ENCODE measurements around the gene UBE2Q1. TPM values are rescaled to one million over a fixed set of nuclear protein-coding genes. Genes with fewer than 3 reads are reported as not detected.

The UBE2Q1 gene
- total RNA-seq, 1 experiment from 2014 or later: 62.7 TPM

DNA sequence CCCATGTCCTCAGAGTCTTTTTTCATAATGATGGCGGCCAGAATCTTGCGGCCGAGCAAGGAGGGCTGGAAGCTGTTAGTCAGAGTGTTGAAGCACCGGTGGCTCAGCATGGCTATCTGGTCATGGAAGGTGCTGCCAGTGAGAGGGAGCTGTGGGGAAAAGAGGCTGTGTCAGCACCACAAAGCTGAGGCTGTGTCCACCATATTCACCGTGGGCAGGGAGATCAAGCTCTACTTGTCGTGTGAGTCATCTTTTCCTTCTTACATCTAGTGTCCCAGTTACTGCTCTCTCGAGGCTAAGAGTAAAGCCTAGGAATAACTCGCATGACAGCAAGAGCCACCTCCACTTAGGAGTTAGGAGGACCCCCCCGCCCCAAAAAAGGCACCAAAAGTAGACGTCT is 31.3 kb upstream of the UBE2Q1 start:
- ChIA-PET CTCF (no interaction called here), POLR2A (no interaction called here)
- Mint-ChIP-seq H3K27ac (no peak overlapping the region), H3K4me1 (no peaks in the 10 kb centered on the region), H3K36me3 (peaks cover 88% of the 10 kb centered on the region), H3K9me3 (no peaks in the 10 kb centered on the region), H3K4me3 (no peak overlapping the region), H3K27me3 (ENCODE audit: low read depth) (no peaks in the 10 kb centered on the region)
- DNase-seq (ENCODE audit: low spot score) (no peak), ATAC-seq (no peak)
- TF ChIP-seq, protein P1, sequence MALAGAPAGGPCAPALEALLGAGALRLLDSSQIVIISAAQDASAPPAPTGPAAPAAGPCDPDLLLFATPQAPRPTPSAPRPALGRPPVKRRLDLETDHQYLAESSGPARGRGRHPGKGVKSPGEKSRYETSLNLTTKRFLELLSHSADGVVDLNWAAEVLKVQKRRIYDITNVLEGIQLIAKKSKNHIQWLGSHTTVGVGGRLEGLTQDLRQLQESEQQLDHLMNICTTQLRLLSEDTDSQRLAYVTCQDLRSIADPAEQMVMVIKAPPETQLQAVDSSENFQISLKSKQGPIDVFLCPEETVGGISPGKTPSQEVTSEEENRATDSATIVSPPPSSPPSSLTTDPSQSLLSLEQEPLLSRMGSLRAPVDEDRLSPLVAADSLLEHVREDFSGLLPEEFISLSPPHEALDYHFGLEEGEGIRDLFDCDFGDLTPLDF (CRISPR knock-in tag; IDR thresholded peaks at IDR 0.05): no peak
- TF ChIP-seq FOXK1 (CRISPR knock-in tag; IDR thresholded peaks at IDR 0.05) (no peak), ZNF138 (CRISPR knock-in tag; conservative IDR thresholded peaks at IDR 0.05) (no peak), CREB1 (CRISPR knock-in tag; IDR thresholded peaks at IDR 0.05) (no peak), SP1 (CRISPR knock-in tag; conservative IDR thresholded peaks at IDR 0.05) (no peak), SMAD4 (CRISPR knock-in tag; IDR thresholded peaks at IDR 0.05) (no peak), GABPB1 (CRISPR knock-in tag; IDR thresholded peaks at IDR 0.05) (no peak), NR3C1 (CRISPR knock-in tag; conservative IDR thresholded peaks at IDR 0.05; ENCODE audit: low read depth) (no peak), ZNF263 (CRISPR knock-in tag; IDR thresholded peaks at IDR 0.05; ENCODE audit: low read depth) (no peak), IRF2 (CRISPR knock-in tag; IDR thresholded peaks at IDR 0.05; ENCODE audit: borderline replicate concordance, low read depth) (no peak), CBFB (CRISPR knock-in tag; IDR thresholded peaks at IDR 0.05; ENCODE audit: low read depth) (no peak), PRRX2 (CRISPR knock-in tag; IDR thresholded peaks at IDR 0.05) (no peak), ZNF317 (CRISPR knock-in tag; IDR thresholded peaks at IDR 0.05; ENCODE audit: borderline replicate concordance, low read depth) (no peak)
- TF ChIP-seq, protein P2, sequence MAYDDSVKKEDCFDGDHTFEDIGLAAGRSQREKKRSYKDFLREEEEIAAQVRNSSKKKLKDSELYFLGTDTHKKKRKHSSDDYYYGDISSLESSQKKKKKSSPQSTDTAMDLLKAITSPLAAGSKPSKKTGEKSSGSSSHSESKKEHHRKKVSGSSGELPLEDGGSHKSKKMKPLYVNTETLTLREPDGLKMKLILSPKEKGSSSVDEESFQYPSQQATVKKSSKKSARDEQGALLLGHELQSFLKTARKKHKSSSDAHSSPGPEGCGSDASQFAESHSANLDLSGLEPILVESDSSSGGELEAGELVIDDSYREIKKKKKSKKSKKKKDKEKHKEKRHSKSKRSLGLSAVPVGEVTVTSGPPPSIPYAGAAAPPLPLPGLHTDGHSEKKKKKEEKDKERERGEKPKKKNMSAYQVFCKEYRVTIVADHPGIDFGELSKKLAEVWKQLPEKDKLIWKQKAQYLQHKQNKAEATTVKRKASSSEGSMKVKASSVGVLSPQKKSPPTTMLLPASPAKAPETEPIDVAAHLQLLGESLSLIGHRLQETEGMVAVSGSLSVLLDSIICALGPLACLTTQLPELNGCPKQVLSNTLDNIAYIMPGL (CRISPR knock-in tag; IDR thresholded peaks at IDR 0.05): no peak

DNA sequence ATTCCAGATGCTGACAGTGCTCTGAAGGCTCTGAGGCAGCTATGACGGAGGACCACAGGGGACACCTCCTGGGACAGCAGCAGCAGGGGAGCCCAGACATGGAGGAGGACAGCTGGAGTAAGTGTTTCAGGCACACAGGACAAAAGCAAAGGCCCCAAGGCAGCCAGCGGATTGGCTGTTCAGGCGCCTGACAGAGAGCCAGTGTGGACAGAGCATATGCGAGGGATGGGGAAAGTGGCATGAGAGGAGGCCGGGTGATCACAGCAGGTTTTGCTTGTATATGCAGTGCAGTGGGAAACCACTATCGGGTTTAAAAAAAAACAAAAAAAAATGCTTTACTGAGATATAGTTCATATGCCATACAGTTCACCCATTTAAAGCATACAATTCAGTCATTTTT is 28.2 kb upstream of the UBE2Q1 start:
- ATAC-seq: no peak
- no peaks in the 10 kb centered on the region for H3K9me3 Mint-ChIP-seq

More for the DNA sequence above, 28.2 kb upstream of the UBE2Q1 start:
- no peak overlapping the region for H3K27ac Mint-ChIP-seq
- no peaks in the 10 kb centered on the region for H3K4me1 Mint-ChIP-seq
- ChIA-PET POLR2A (no interaction called here), CTCF (interaction anchor here (0.6 kb wide), 1 partner anchor 59 kb away, joined by 3 read pairs; no protein-coding TSS in a partner anchor)
- no peaks in the 10 kb centered on the region for H3K27me3 Mint-ChIP-seq (ENCODE audit: low read depth)
- TF ChIP-seq STAT6 (CRISPR knock-in tag; conservative IDR thresholded peaks at IDR 0.05; ENCODE audit: low read depth) (no peak), JAZF1 (CRISPR knock-in tag; IDR thresholded peaks at IDR 0.05) (no peak), ZNF121 (CRISPR knock-in tag; IDR thresholded peaks at IDR 0.05) (no peak), NFYB (CRISPR knock-in tag; conservative IDR thresholded peaks at IDR 0.05; ENCODE audit: low read depth) (no peak), MYBL2 (CRISPR knock-in tag; IDR thresholded peaks at IDR 0.05) (no peak), AR (CRISPR knock-in tag; IDR thresholded peaks at IDR 0.05) (no peak), CREB1 (CRISPR knock-in tag; IDR thresholded peaks at IDR 0.05) (no peak)
- DNase-seq (ENCODE audit: low spot score): no peak
- peaks cover 96% of the 10 kb centered on the region for H3K36me3 Mint-ChIP-seq
- H3K4me3 Mint-ChIP-seq: no peak overlapping the region

Data from WTC11 (cell line).